ENCODE data around the gene PSMF1.
"Not testable (repeated sequence)": the region's sequence is repeated elsewhere in the genome, so short reads cannot be mapped to it uniquely, and the experiment has no call there.

PSMF1 gene

DNA sequence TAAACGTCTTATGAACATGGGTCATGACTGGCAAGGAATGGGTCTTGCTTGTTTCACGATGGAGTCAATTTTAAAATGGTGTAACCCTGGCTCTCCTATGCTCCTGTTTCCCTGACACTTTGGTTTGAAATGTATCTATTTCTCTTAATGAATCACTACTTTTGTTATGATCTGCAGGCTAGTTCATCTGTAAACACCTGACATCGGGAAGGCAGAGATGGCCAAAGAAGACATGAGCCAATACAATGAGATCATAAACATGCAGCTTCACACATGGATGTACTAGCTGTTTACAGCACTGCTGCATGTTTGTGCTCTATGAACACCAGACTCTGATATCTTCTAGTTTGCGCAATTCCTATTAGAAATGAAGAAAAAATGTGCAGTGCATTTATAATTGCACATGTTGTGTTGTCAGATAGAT lies 96.4 kb downstream of the PSMF1 start:
- DNase-seq (ENCODE audit: low read depth, low spot score): no peak

DNA sequence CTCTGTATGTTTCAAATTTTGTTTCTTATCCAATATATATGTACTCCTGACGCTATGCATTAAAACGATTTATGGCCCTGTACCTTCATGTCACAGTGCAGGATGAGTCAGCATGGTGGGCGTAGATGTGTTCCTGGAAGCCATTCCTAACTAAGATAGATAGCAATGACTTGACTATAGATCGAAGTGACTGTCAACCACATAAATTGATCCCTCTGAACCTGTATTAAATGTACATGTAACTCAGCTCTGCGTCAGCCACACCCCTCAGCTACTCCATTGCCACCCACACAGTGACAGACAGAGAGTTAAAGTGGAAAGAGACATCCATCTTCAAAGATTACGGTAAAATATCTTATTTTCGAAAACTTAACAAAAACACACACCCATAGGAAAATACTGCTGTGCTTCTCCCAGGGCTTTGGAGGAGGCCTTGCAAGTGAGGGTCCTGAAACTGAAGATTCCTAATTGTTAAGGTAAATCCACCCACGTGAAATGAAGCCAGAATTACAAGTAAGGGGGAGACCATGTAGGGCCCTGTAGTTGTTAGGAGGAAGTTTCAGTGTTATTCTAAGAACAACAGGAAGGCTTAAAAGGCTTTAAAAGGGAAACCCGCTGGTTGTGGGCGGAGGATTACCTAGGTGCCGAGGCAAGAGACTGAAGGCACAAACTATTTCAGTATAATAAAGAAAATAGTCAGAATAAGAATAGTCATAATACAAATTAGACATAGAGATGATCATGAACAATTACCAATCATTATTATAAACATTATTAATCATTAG lies 97.2 kb downstream of the PSMF1 start:
- no peak for DNase-seq (ENCODE audit: low read depth, low spot score)

DNA sequence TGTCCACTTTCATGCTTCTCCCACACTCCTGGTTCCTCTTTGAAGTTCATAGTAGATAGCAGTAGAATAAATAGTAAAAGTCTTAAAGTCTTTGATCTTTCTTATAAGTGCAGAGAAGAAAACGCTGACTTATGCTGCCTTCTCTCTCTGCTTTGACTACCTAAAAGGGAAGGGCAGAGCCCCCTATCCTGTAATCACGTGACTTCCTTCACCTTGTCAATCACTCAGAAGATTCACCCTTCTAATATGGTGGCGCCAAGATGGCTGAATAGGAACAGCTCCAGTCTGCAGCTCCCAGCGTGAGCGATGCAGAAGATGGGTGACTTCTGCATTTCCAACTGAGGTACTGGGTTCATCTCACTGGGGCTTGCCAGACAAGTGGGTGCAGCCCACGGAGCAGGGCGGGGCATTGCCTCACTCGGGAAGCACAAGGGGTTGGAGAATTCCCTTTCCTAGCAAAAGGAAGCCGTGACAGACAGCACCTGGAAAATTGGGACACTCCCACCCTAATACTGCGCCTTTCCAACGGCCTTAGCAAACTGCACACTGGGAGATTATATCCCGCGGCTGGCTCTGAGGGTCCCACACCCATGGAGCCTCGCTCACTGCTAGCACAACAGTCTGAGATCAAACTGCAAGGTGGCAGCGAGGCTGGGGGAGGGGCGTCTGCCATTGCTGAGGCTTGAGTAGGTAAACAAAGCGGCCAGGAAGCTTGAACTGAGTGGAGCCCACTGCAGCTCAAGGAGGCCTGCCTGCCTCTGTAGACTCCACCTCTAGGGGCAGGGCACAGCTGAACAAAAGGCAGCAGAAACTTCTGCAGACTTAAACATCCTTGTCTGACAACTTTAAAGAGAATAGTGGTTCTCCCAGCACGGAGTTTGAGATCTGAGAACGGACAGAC lies 98.4 kb downstream of the PSMF1 start:
- not testable (repeated sequence) for DNase-seq (ENCODE audit: low read depth, low spot score)
